Activated T-cell treated with anti-CD3 and anti-CD28 coated beads, Interleukin-2, amount 50 U/mL, for 1 hour (primary cell): ENCODE data around the gene IL22RA1.

Source experiments
- DNase-seq: peaks from one replicate; pipeline ENCODE4 v3.0.0-alpha.2; 2020

The IL22RA1 gene

DNA sequence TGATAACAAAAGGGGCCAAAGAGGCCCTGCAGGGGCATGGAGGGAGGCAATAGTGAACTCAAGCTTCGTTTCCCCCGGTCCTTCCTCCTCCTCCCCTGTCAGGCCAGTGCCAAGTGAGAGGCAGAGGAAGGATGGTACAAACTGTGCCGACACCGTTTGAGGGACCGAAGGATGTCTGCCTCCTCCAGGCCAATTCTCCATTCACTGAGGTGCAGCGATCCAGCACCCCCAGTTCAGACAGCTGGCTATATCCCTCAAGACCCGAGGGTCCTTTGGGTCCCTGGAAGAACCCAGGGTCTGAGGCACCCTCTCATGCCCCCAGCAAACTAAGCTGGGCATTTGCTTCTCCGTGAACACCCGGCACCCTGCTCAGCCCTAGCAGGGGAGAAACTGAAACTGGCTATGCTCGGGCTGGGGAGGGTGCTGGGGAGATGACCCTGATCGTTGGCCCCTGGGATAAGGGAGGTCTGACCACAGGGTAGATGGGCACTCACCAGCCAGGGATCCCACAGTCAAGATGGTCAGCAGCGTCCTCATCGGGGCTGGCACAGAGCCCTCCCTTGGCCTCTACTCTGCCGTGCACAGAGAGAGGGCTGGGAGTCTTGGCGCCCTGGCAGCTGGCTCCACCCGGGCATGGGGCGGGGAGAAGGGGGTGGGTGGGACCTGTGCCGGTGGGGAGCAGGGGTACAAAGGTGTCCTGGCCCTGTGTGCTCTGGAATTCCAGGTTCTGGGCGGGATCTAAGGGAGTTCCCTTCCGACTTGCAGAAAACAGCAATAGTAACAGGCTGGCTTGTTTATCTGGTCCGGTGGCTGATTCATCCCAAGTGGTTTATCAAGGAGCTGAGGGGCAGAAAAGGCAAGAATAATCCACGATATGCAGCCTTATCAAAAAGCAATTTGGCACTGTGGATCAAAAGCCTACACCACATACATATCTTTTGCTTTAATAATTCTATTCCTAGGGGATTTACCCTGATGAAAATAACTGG is at the start of gene IL22RA1:
TSS of gene IL22RA1 (minus strand) at position 595 of the 989 bp plus-strand sequence. CDS start at position 537, 58 bp downstream.
- DNase-seq: no peak

GRCh38 chr1:24191860-24192259 is 48.9 kb upstream of the IL22RA1 start:
- DNase-seq: no peak

DNA sequence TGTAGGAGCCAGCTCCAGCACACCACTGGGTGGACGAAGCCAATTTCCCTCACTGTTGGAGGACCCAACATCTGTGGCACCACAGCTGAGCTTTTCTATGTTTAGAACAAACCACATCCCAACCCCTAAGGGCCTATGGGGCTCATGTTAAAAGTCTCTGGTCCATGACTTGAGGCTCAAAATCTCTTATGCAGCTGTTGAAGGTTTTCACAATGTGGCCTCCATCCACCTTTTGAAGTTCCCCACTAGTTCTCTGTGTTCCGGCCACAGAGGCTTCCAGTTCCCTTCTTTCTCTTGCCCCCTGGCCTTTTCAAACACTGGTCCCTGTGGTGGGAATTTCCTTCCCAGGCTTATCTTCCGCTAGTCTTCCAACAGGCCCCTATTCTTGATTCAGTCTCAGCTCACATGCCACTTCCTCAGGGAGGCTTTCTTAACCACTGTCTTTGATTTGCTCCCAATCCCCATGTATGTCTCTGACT is 48.1 kb upstream of the IL22RA1 start:
- DNase-seq: no peak

- no peak for DNase-seq
Observed at GRCh38 chr1:24189528-24189927, 46.6 kb upstream of the IL22RA1 start.

DNA sequence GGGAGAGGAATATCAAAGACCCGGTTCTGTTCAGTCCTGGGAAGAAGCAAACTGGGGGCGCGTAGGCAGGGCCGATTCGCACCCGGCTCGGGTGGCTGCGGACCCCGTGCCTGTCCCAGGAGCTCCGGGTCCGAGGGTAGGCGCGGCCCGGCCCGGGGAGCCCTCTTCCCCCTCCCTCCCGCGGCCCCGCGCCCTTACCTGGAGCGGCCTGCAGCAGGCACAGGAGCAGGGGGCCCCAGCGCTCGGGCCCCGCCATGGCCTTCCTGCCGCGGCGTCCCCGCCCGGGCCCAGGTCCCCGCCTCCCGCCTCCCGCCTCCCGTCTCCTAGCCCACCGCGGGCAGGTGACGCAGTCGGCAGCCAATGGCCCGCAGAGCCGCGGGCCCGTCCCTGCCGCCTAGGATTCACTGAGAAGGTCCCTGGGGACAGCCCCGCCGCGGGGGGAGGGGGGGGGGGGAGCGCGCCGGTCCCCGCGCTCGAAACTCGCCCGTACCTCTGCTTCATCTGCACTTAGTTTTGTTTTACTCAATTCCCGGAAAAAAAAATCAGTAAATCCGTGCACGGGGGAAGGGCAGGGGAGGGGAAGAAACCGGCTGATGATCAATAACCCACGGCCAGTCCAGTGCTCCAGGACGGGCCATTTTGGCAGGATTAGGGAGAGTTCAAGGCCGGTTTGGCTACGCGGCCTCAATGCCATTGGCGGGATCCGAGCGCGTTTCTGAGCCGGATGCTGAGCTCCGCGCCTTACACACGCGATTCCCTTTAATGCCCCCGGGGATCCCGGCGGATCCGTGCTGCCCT is 44.3 kb upstream of the IL22RA1 start, which contains the start of gene IFNLR1:
TSS of gene IFNLR1 (minus strand) at position 297 of the 798 bp plus-strand sequence. CDS start at position 256, 41 bp downstream.
- DNase-seq: peak; percentile 74

DNA sequence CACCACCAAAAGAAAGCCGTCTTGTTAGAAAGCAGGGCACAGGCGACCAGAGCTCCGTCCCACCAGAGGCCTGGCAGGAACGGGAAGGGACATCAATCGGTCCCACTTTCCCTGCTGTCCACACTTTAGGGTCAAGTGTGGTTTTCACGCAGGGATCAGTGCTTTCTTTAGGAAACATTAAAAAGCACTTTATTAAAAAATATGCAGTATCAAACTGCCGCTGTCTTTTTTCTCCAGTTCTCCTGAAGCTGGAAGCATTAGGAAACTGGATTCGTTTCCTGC is 43.7 kb upstream of the IL22RA1 start:
- DNase-seq: no peak

GRCh38 chr1:24186031-24186710 is 43.2 kb upstream of the IL22RA1 start:
- no peak for DNase-seq

DNA sequence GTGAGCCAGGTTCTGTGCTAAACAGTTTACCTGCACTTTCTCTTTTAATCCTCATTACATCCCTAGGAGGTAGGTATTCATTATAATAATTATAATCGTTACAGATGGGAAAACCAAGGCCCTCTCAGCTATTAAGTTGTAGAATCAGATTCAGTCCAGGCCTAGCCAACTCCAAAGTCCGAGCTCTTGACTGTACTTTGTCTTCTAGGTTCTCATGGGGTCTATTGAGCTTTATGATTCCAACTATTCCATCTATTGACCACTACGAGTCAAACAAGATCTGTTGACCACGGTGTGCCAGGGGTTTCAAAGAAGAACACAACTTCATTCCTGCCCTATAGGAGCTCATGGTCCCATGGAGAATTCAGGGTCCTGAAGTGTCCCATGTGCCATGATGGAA is 42.1 kb upstream of the IL22RA1 start:
- no peak for DNase-seq

- DNase-seq: no peak
Observed at GRCh38 chr1:24182061-24182460, 39.1 kb upstream of the IL22RA1 start.

GRCh38 chr1:24181619-24182018 is 38.7 kb upstream of the IL22RA1 start:
- no peak for DNase-seq

DNA sequence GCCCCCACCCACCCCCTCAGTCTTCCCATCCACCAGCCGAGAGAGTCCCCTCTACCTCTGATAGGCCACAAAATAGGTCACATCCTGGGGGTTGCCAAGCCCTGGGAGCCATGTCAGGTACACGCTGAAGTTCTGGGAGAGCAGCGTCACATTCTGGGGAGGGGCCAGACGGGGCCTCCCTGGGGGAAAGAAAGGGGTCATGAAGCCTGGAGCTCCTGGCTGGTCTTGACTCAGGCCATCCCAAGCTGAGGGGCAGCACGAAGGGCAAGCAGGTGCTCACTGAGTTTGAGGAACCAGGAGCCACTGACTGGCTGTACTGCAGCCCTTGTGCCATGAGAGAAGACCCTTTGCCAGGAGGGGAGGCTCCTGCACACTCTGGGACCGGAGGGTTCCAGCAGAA is 37.7 kb upstream of the IL22RA1 start:
- DNase-seq: no peak

GRCh38 chr1:24179251-24179840 is 36.4 kb upstream of the IL22RA1 start:
- DNase-seq: no peak

DNA sequence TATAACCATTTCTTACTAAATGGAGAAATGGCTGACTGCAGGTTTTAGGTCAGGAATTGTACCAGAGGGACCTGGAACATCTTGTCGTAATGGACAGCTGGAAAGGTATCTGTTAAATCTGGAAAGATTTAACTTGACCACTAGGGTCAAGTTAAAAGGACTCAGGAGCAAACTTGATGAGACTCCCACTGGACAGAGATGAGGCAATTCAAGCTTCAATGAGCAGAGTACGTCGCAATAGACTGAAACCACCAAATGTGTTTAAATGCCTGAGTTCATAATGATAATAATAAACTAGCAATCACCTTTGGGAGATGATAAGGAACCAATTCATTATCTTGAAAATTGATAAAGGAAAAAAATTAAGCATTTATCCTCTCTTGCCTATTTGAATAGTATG is 35.5 kb upstream of the IL22RA1 start:
- no peak for DNase-seq

- DNase-seq: no peak
Observed at GRCh38 chr1:24177161-24177560, 34.2 kb upstream of the IL22RA1 start.

- DNase-seq: no peak
Observed at GRCh38 chr1:24175033-24175755, 32.3 kb upstream of the IL22RA1 start.

- no peak for DNase-seq
Observed at GRCh38 chr1:24173638-24174575, 31.0 kb upstream of the IL22RA1 start.

GRCh38 chr1:24172598-24172997 is 29.7 kb upstream of the IL22RA1 start:
- no peak for DNase-seq

DNA sequence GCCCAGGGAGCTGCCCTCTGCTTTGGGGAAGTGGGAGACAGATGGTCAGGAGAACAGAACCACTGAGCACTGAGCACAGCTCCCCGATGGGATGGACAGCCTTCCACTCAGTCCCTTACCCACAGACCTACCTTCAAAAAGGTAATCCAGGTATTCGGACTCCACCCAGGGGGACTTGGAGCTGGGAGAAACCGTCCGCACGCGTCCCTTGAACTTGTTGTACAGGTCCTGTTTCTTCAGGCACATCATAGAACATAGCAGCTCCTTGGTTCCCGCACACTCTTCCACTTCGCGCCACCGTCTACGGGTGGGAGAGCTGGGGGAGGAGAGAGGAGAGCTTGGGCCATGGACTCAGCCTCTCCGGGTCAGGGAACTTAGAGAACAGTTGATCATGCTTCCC is 26.3 kb upstream of the IL22RA1 start:
- DNase-seq: no peak

GRCh38 chr1:24168245-24168644 is 25.3 kb upstream of the IL22RA1 start:
- no peak for DNase-seq

GRCh38 chr1:24167008-24167407 is 24.1 kb upstream of the IL22RA1 start:
- DNase-seq: no peak

DNA sequence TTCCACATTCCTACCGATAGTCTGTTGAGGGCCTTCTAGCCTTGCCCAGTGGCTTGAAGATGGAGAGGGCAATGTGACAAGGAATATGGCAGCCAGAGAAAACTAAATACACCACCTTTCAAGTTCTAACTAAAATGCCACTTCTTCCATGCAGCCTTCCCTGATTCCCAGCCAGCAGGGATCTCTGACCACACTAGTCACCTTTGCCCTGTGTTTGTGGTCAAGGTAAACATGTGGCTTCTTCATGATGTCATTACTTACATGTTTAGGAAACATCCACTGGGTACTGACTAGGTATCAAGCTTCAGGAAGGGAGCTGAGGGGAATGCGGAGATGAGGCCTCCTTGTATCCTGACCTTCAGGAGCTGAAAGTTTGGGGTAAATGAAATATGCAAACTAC is 22.6 kb upstream of the IL22RA1 start:
- no peak for DNase-seq
